HFFc6 (cell line): ENCODE results near the gene TTLL1. TPM values are rescaled to one million over a fixed set of nuclear protein-coding genes. Genes with fewer than 3 reads are reported as not detected.
"Not testable (repeated sequence)": the region's sequence is repeated elsewhere in the genome, so short reads cannot be mapped to it uniquely, and the experiment has no call there.

Source experiments
- DNase-seq: peaks from one replicate; pipeline ENCODE4 v3.0.0-alpha.2; 2018
- H3K27ac Mint-ChIP-seq: 2 replicates; pipeline ENCODE4 v1.8.0; 2020; ENCODE audit warnings: mild to moderate bottlenecking, mixed read lengths
- H3K27me3 Mint-ChIP-seq: 2 replicates; pipeline ENCODE4 v1.8.0; 2021; ENCODE audit warnings: mild to moderate bottlenecking, moderate library complexity, mixed read lengths; ENCODE audit not compliant: insufficient read depth
- H3K36me3 Mint-ChIP-seq: 2 replicates; pipeline ENCODE4 v1.8.0; 2021; ENCODE audit warnings: low read depth, mixed read lengths
- H3K4me1 Mint-ChIP-seq: 2 replicates; pipeline ENCODE4 v1.8.0; 2020; ENCODE audit warnings: low read depth, mixed read lengths
- H3K4me3 Mint-ChIP-seq: 2 replicates; pipeline ENCODE4 v1.8.0; 2020; ENCODE audit warnings: mild to moderate bottlenecking, moderate library complexity, mixed read lengths
- H3K9me3 Mint-ChIP-seq: 2 replicates; pipeline ENCODE4 v1.8.0; 2020; ENCODE audit warnings: mild to moderate bottlenecking, mixed read lengths
- total RNA-seq, 6 experiments: library from RNA; stranded (reverse); fragmentation: NEBNext Ultra II Directional; extraction: Animal tissue kit (Norgen Biotek cat#: 25700); gene quantifications; 2 replicates in 1 of 6; 3 replicates in 5 of 6; pipeline ENCODE4 v1.2.3, GENCODE V29; 2021
- TF ChIP-seq, protein P1 (sequence below): fragments of 200-600 bp; sonication (generic); IDR thresholded peaks from 2 replicates; pipeline ENCODE4 v1.5.0; 2021; ENCODE audit warnings: antibody characterized with exemption, mild to moderate bottlenecking

TTLL1 gene
- total RNA-seq, 6 experiments from 2014 or later, result 5.7 to 7.7 (median 6.5) TPM

DNA sequence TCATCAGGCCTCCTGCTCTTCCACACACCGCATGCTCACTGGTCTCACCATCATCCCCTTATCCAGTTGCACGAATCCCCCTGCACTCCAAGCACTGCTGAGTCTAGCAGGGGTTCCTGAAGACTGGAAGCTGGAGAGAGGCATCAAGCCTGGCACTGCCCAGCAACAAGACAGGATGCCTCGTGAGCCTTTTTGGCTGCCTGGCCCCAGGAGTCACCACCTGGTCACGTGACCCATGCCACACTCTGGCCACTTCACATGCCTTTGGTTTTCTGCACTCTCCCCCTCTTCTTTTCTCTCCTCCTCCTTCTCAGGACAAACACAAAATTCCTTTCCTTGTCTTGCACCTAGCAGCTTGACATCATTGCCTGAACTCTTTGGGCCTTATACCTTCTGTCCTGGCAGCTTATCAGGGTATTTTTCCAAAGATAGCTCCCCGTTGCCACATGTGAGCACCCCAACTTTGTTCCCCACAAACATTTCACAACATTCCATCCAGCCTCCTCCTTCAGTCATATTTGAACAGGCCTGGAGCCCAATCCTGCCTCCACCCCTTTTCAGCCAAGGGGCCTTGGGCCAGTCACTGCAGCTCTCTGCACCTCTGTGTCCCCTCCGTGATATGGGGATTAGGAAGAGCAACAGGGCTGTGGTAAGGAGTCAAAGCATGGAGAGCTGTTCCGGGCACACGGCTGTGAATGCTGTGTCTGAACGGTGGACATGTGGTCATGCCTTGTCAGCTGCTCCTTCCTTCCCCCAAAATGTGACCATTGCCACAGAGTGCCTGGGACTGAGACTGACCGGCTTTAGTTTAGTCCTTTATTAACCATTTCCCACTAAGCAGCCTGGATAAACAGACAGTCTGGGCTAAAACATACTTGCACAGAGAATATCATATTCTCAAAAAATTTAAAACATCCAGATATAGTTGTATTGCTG, 71.4 kb downstream of the TTLL1 start:
- no peak overlapping the region for H3K27ac Mint-ChIP-seq
- H3K4me3 Mint-ChIP-seq, result 0 out of 2 replicates have a peak overlapping the region, but pooled peaks have one; percentile 6
- TF ChIP-seq, protein P1, sequence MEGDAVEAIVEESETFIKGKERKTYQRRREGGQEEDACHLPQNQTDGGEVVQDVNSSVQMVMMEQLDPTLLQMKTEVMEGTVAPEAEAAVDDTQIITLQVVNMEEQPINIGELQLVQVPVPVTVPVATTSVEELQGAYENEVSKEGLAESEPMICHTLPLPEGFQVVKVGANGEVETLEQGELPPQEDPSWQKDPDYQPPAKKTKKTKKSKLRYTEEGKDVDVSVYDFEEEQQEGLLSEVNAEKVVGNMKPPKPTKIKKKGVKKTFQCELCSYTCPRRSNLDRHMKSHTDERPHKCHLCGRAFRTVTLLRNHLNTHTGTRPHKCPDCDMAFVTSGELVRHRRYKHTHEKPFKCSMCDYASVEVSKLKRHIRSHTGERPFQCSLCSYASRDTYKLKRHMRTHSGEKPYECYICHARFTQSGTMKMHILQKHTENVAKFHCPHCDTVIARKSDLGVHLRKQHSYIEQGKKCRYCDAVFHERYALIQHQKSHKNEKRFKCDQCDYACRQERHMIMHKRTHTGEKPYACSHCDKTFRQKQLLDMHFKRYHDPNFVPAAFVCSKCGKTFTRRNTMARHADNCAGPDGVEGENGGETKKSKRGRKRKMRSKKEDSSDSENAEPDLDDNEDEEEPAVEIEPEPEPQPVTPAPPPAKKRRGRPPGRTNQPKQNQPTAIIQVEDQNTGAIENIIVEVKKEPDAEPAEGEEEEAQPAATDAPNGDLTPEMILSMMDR, result no peak
- H3K9me3 Mint-ChIP-seq, result no peaks in the 10 kb centered on the region
- H3K4me1 Mint-ChIP-seq, result peaks cover 28% of the 10 kb centered on the region
- peaks cover 8% of the 10 kb centered on the region for H3K27me3 Mint-ChIP-seq
- H3K36me3 Mint-ChIP-seq, result no peaks in the 10 kb centered on the region; the same call in 1 of the 2 replicates
- no peak for DNase-seq

DNA sequence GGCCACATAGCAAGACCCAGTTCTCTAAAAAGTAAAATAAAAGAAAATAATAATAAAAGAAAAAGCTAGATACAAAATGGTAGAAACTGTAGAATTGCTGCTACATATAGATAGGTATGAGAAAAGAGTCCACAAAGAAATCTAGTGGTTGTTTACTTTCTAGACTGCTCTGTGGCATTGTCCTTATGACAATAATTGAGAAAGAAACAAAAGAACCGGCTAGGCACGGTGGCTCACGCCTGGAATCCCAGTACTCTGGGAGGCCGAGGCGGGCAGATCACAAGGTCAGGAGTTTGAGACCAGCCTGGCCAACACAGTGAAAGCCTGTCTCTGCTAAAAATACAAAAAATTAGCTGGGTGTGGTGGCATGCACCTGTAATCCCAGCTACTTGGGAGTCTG, 73.0 kb downstream of the TTLL1 start:
- peaks cover 41% of the 10 kb centered on the region for H3K4me1 Mint-ChIP-seq
- not testable (repeated sequence) for H3K4me3 Mint-ChIP-seq, H3K36me3 Mint-ChIP-seq, DNase-seq, H3K27me3 Mint-ChIP-seq, H3K9me3 Mint-ChIP-seq, H3K27ac Mint-ChIP-seq

DNA sequence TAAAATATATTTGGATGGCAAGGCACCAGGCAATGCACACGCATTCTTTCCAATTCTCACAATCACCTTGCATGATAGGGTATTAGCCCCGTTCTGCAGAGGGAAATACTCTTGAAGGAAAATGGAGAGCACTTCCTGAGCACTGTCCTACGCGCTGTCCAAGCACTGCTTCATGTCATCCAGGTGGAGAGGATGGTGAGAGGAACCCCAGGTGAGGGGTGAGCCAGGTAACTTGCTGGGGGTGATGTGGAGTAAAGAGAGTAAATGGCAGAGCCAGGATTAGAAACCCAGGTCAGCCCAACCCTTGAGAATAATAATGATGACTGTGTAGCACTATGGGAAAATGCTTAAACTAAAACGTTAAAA, 73.5 kb downstream of the TTLL1 start:
- no peak for DNase-seq
- Mint-ChIP-seq H3K4me1 (peaks cover 46% of the 10 kb centered on the region), H3K36me3 (no peaks in the 10 kb centered on the region; the same call in 1 of the 2 replicates), H3K27ac (peak overlapping the region; percentile 87), H3K27me3 (peaks cover 7% of the 10 kb centered on the region), H3K4me3 (peak overlapping the region; percentile 97), H3K9me3 (no peaks in the 10 kb centered on the region)
- TF ChIP-seq, protein P1, result no peak

DNA sequence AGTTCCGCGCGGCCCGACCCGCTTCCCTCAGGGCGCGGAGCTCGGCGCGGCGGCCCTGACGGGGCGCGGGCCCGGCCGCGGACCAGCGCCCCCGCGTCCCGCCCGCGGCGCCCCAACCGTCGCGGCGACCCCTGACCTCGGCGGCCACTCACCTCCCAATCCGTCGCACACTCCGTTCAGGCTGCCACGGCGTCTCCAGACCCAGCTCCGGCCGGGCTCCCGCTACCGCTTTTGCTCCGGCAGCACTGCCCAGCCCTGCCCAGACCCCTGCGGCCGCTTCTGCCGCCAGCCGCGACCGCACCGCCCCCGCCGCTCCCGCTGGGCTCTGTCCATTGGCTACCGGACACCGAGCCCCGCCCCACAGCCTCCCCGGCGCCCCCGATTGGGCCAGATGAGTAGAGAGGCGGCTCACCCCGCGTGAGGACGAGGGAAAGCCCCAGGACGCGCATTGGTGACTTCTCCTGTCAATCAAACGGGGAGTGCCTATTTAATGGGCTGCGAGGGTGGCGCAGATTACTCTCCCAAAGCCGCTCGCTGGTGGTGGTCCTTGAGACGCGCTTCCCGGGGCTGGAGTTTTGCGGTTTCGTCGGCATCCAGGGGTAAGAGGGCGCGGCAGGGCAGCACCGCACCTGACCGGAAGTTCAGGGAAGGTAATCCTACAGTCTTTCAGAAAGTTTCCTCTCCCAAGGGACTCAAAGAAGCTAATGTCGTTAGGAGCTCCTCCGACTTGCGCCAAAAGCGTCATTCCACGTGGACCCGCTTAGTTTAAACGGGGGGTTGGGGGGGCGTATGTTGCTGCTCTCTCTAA, 74.1 kb downstream of the TTLL1 start, which contains the start of gene PACSIN2:
TSS of gene PACSIN2 (minus strand) at position 281 of the 808 bp plus-strand sequence. CDS start 103,069 bp downstream, outside the sequence.
- peaks cover 51% of the 10 kb centered on the region for H3K4me1 Mint-ChIP-seq
- no peaks in the 10 kb centered on the region; the same call in 1 of the 2 replicates for H3K36me3 Mint-ChIP-seq
- peak; percentile 99 for DNase-seq
- peak within 1 kb of the TSS; percentile 87 for H3K27ac Mint-ChIP-seq
- peaks cover 7% of the 10 kb centered on the region for H3K27me3 Mint-ChIP-seq
- peak within 1 kb of the TSS; percentile 97 for H3K4me3 Mint-ChIP-seq
- H3K9me3 Mint-ChIP-seq, result no peaks in the 10 kb centered on the region
- TF ChIP-seq, protein P1, result no peak

DNA sequence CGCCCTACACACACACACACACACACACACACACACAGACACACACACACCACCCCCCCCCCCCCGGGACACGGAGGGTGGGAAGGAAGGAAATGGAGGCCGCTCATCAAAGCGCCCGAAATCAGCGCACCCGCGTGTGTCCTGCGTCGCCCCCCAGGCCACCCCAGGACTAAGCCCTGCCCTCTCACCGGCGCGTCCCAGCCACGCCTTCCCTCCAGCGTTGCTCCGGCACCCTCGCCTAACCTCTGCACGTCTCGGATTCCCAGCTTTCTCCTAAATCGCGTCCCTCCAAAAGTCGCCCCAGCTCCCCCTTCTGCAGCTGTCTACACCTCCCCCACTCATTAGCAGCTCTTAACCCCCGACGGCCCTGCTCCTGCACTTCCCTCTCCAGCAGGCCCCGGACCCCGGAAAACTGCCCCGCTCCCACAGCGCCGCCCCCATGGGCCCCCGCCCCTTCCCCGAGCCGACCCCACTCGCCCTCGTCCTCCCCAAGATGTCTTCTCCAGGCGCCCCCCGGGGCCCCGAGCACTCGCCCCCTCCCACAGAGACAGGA, 74.8 kb downstream of the TTLL1 start:
- Mint-ChIP-seq H3K4me3 (peak overlapping the region; percentile 97), H3K27me3 (peaks cover 7% of the 10 kb centered on the region), H3K4me1 (peaks cover 54% of the 10 kb centered on the region), H3K36me3 (no peaks in the 10 kb centered on the region; the same call in 1 of the 2 replicates), H3K27ac (peak overlapping the region; percentile 77), H3K9me3 (no peaks in the 10 kb centered on the region)
- TF ChIP-seq, protein P1, result no peak
- no peak for DNase-seq
